Prostate gland (tissue), 2 donors: Measurements from ENCODE around the gene DMD. TPM values are rescaled to one million over a fixed set of nuclear protein-coding genes. Genes with fewer than 3 reads are reported as not detected.

ENCODE experiments used
- DNase-seq: peaks from one replicate; pipeline ENCODE4 v3.0.0-alpha.2; 2019; ENCODE audit warnings: low spot score
- H3K27ac ChIP-seq, 2 donors: fragments of 200-600 bp; sonication (generic); 2 replicates each; pipeline ENCODE4 v1.5.1; 2017 to 2019
- H3K27me3 ChIP-seq: fragments of 200-600 bp; sonication (generic); replicated peaks from 2 replicates; pipeline ENCODE4 v1.5.1; 2019; ENCODE audit not compliant: insufficient read depth
- H3K36me3 ChIP-seq, 2 donors: fragments of 200-600 bp; sonication (generic); 1 replicate in 1 of 2; 2 replicates in 1 of 2; pipeline versions ENCODE4 v1.5.1 to v1.8.1; 2017 to 2019
- H3K4me1 ChIP-seq: fragments of 200-600 bp; sonication (generic); replicated peaks from 2 replicates; pipeline ENCODE4 v1.5.1; 2019
- H3K4me3 ChIP-seq, 2 donors: fragments of 200-600 bp; sonication (generic); 2 replicates each; pipeline ENCODE4 v1.5.1; 2017 to 2019
- H3K9me3 ChIP-seq: fragments of 200-600 bp; sonication (generic); 2 replicates; pipeline ENCODE4 v1.5.1; 2017
- POLR2A ChIP-seq: fragments of 450-650 bp; IDR thresholded peaks from one replicate; pipeline ENCODE4 v1.6.1; 2016; ENCODE audit warnings: antibody characterized with exemption, mild to moderate bottlenecking
- POLR2AphosphoS5 ChIP-seq: sonication (generic); formaldehyde crosslinking; IDR thresholded peaks from one replicate; pipeline ENCODE4 v1.6.1; 2017; ENCODE audit warnings: antibody characterized with exemption
- WGBS: methylation state at CpG from one replicate; pipeline ENCODE4 v1.1.5; 2018; 5-methylcytosine and 5-hydroxymethylcytosine counted together
- intact Hi-C: fragments of 100-400 bp; cut with DNase I; formaldehyde crosslinking; loops from one replicate; pipeline ENCODE4 v1.14.2; 2022
- total RNA-seq, 2 donors: library from RNA; depleted of rRNA; stranded (reverse); fragments of >200 nt; gene quantifications; one replicate each; pipeline ENCODE4 v1.1.0, GENCODE V29; 2016
- TF ChIP-seq, protein P1 (sequence below), 4 experiments: fragments of 200-600 bp in 2 of 4; fragments of 450-650 bp in 2 of 4; sonication (generic) in 2 of 4; IDR thresholded peaks; 1 replicate in 3 of 4; 2 replicates in 1 of 4; pipeline ENCODE4 v1.5.1; 2016 to 2019; ENCODE audit warnings: antibody characterized with exemption in 4 of 4, mild to moderate bottlenecking in 2 of 4, moderate library complexity in 2 of 4

Gene DMD
- total RNA-seq, 2 donors from 2014 or later = 17.6 to 34.8 TPM

DNA sequence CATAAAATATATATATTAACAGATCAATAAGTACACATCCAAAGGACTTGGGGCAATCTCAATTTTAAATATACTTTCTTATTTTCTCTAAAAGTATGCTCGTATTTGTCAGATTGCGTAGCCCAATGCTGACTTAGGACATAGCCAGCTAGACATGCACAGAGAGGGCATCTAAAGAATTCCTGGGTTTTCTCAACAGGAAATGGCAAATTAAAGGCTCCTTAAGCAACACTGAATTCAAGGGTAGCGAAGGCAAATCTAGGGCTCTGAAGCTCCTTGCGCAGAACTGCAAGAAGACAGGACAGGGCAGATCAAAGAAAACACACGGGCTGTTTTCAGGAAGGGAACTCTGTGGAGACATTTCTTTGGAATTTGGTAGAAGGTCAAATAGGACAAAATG is 2044.9 kb downstream of the DMD start:
- Histone ChIP-seq H3K4me3 (no peak overlapping the region), H3K27ac (no peak overlapping the region), H3K9me3 (no peaks in the 10 kb centered on the region), H3K27me3 (no peaks in the 10 kb centered on the region), H3K4me1 (no peaks in the 10 kb centered on the region), H3K36me3 (no peaks in the 10 kb centered on the region)
- intact Hi-C loops = no loop called here
- TF ChIP-seq POLR2AphosphoS5 (no peak), POLR2A (no peak)
- TF ChIP-seq, protein P1, sequence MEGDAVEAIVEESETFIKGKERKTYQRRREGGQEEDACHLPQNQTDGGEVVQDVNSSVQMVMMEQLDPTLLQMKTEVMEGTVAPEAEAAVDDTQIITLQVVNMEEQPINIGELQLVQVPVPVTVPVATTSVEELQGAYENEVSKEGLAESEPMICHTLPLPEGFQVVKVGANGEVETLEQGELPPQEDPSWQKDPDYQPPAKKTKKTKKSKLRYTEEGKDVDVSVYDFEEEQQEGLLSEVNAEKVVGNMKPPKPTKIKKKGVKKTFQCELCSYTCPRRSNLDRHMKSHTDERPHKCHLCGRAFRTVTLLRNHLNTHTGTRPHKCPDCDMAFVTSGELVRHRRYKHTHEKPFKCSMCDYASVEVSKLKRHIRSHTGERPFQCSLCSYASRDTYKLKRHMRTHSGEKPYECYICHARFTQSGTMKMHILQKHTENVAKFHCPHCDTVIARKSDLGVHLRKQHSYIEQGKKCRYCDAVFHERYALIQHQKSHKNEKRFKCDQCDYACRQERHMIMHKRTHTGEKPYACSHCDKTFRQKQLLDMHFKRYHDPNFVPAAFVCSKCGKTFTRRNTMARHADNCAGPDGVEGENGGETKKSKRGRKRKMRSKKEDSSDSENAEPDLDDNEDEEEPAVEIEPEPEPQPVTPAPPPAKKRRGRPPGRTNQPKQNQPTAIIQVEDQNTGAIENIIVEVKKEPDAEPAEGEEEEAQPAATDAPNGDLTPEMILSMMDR (IDR thresholded peaks at IDR 0.05) = no peak
- WGBS = 95% methylated on average over 5 of the region's 5 CpGs
- DNase-seq = no peak

DNA sequence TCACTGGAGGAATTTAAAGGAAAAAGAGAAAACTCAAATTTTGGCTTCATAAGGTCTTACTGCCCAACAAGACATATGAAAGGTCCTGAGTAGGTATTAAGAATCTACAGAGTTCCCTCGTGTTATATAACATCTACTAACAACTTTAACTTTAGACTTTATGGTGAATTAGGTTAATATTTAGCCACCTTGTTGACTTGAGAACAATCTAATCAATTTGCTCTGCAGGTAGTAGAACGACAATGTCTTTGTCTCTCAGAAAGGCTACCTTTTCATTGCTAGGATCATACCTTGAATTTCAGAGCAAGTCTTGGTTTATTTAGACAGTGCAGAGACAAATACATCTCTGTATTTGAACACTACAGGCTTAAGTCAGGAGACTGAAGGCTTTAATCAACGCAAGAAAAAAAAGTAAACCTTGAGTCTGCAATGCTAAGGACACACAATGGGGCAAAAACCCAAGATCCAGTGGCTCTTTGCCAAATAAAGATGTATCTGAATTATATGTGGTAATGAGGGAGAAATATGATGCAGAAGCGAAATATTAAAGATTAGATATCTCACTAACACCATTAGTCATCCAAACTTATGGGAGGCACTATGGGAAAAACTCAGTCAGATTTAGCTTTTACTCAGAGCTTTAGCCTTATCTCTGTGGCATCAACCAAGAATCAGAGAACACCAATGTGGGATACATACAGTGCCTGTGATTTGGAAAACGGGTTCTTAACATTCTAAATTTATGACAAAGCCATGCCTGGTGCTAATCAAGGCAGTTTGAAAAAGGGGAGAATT is 2045.9 kb downstream of the DMD start:
- intact Hi-C loops = no loop called here
- no peaks in the 10 kb centered on the region for H3K36me3 ChIP-seq
- H3K9me3 ChIP-seq = no peaks in the 10 kb centered on the region
- no peaks in the 10 kb centered on the region for H3K4me1 ChIP-seq
- no peak overlapping the region for H3K27ac ChIP-seq
- 58% methylated on average over 5 of the region's 5 CpGs for WGBS
- no peak for DNase-seq
- no peaks in the 10 kb centered on the region for H3K27me3 ChIP-seq
- no peak overlapping the region for H3K4me3 ChIP-seq
- TF ChIP-seq, protein P1 (IDR thresholded peaks at IDR 0.05) = no peak
- TF ChIP-seq POLR2AphosphoS5 (no peak), POLR2A (no peak)

DNA sequence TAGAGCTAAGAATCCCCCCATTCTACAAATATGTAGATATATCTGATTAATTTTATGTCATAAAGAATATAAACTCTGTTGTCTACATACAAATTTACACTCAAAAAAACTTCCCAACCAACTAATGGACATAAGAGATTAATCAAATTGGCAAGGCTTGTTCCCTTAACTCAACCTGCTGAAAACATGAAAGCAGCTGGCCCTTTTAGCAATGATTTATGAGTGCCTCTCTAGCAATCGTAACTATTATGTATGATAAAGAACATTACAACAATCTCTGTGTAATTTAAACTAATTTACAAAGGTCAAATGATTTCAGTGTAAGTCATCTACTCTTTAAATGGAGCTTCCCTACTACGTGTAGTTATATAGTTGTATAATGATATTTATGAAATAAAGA is 2056.4 kb downstream of the DMD start:
- WGBS = 56% methylated on average over 2 of the region's 2 CpGs

DNA sequence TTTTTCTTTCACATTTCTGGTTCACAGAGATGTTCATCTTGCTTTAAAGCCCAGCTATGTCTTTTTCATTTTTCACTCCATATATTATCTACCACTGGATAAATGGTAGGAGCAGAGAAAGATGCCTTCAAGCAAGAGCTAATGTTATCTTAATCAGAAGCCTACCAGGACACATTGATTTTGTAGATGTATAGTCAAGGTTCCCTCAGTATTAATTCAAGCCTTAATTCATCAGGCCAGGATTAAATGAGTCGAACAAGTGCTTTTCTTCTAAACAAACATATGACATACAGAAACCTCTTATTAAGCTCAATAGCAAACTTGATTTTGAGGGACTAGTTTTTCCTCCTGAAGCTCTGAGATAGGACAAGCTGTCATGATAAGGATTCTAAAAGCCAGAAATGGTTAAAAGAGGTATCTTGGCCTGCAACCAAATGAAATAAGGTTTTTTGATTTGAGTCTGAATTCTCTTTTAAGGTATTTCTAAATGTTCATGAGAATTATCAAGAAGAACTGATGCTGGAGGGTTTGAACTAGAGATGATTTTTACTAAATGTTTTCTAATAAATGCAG is 2057.8 kb downstream of the DMD start:
- no peaks in the 10 kb centered on the region for H3K4me1 ChIP-seq
- intact Hi-C loops = no loop called here
- no peak for DNase-seq

More for the DNA sequence above, 2056.4 kb downstream of the DMD start:
- TF ChIP-seq, protein P1 (IDR thresholded peaks at IDR 0.05) = no peak
- TF ChIP-seq POLR2AphosphoS5 (no peak), POLR2A (no peak)
- H3K27me3 ChIP-seq = no peaks in the 10 kb centered on the region
- no peak overlapping the region for H3K4me3 ChIP-seq
- intact Hi-C loops = no loop called here
- no peaks in the 10 kb centered on the region for H3K4me1 ChIP-seq
- no peaks in the 10 kb centered on the region for H3K36me3 ChIP-seq
- H3K9me3 ChIP-seq = no peaks in the 10 kb centered on the region
- no peak overlapping the region for H3K27ac ChIP-seq
- no peak for DNase-seq

More for the DNA sequence above, 2057.8 kb downstream of the DMD start:
- Histone ChIP-seq H3K27ac (no peak overlapping the region), H3K9me3 (no peaks in the 10 kb centered on the region), H3K4me3 (no peak overlapping the region), H3K36me3 (no peaks in the 10 kb centered on the region), H3K27me3 (no peaks in the 10 kb centered on the region)
- WGBS = 90% methylated on average over 1 of the region's 1 CpG
- TF ChIP-seq, protein P1 (IDR thresholded peaks at IDR 0.05) = no peak
- TF ChIP-seq POLR2AphosphoS5 (no peak), POLR2A (no peak)
